HepG2 (cell line): ENCODE measurements around the gene DNASE1. TPM values are rescaled to one million over a fixed set of nuclear protein-coding genes. Genes with fewer than 3 reads are reported as not detected.

Experiments used
- ATAC-seq: fragments of 200-7000 bp; cut with Tn5 transposase; 3 replicates; pipeline ENCODE4 v1.9.1; 2020; ENCODE audit warnings: mild to moderate bottlenecking, moderate library complexity
- BruUV-seq: library from RNA; stranded (reverse); fragments of 400-500 nt; replicated peaks from 2 replicates; lab custom pipeline; 2021; lab: Mats Ljungman, UMichigan
- CTCF ChIA-PET: fragments of 300-600 bp; formaldehyde crosslinking; extraction: SDS; loops from one replicate; lab custom pipeline; 2021; ENCODE audit warnings: low total read pairs, inconsistent platforms, low intra/inter-chr PET ratio; lab: Yijun Ruan, JAX
- POLR2A ChIA-PET: fragments of 350-600 bp; sonication (Branson Sonifier 250); formaldehyde crosslinking; loops from one replicate; lab custom pipeline; 2020; ENCODE audit warnings: antibody characterized with exemption, inconsistent platforms; lab: Yijun Ruan, JAX
- DNase-seq: peaks from one replicate; pipeline ENCODE4 v3.0.0-alpha.2; 2015; ENCODE audit warnings: low spot score
- FAIRE-seq: peaks from 3 replicates; lab custom pipeline; 2011; peaks lifted over from hg19 to GRCh38; lab: Jason Lieb, UNC
- H2AFZ ChIP-seq: one replicate; pipeline ENCODE4 v1.6.1; 2011; ENCODE audit warnings: low read length, inconsistent platforms
- H3K27ac ChIP-seq: fragments of 300-600 bp; 3 replicates; pipeline ENCODE4 v1.8.0; 2011; ENCODE audit warnings: mixed run types, mild to moderate bottlenecking, mixed read lengths, low read length, inconsistent platforms; ENCODE audit not compliant: insufficient read depth; ENCODE audit errors: extremely low read length
- H3K27me3 ChIP-seq, 2 experiments: fragments of 200-600 bp in 1 of 2; 2 replicates in 1 of 2; 3 replicates in 1 of 2; pipeline versions ENCODE4 v1.6.0 to v1.8.0; 2011; ENCODE audit warnings: low read length in 2 of 2, mild to moderate bottlenecking in 2 of 2, moderate library complexity in 2 of 2, inconsistent platforms in 1 of 2; ENCODE audit not compliant: insufficient read depth in 2 of 2, control insufficient read depth in 1 of 2
- H3K36me3 ChIP-seq, 2 experiments: fragments of 200-600 bp in 1 of 2; replicated peaks in 1 of 2; 2 replicates in 1 of 2; 3 replicates in 1 of 2; pipeline versions ENCODE4 v1.5.1 to v1.8.0; 2011; ENCODE audit warnings: low read length in 2 of 2, inconsistent platforms in 1 of 2; ENCODE audit not compliant: insufficient read depth in 2 of 2, control insufficient read depth in 1 of 2
- H3K4me1 ChIP-seq: 2 replicates; pipeline ENCODE4 v1.5.1; 2012; ENCODE audit warnings: low read length, inconsistent platforms; ENCODE audit not compliant: insufficient read depth
- H3K4me2 ChIP-seq: 2 replicates; pipeline ENCODE4 v1.6.0; 2011; ENCODE audit warnings: low read depth, low read length, inconsistent platforms
- H3K4me3 ChIP-seq, 3 experiments: fragments of 200-600 bp in 1 of 3; sonication (generic), shearing (Covaris generic) in 1 of 3; replicated peaks in 1 of 3; 2 replicates each; pipeline ENCODE4 v1.5.1; 2011 to 2016; ENCODE audit warnings: low read length in 3 of 3, inconsistent platforms in 2 of 3, low read depth in 2 of 3, mild to moderate bottlenecking in 2 of 3, control low read depth in 1 of 3, mixed read lengths in 1 of 3; ENCODE audit not compliant: insufficient read depth in 1 of 3
- H3K79me2 ChIP-seq: one replicate; pipeline ENCODE4 v1.6.1; 2011; ENCODE audit warnings: low read length, inconsistent platforms; ENCODE audit not compliant: insufficient read depth
- H3K9ac ChIP-seq: 2 replicates; pipeline ENCODE4 v1.6.0; 2011; ENCODE audit warnings: mild to moderate bottlenecking, low read depth, low read length, inconsistent platforms; ENCODE audit not compliant: insufficient read depth
- H3K9me3 ChIP-seq: 2 replicates; pipeline ENCODE4 v1.5.1; 2012; ENCODE audit warnings: mild to moderate bottlenecking, low read length
- H4K20me1 ChIP-seq: 2 replicates; pipeline ENCODE4 v1.6.0; 2011; ENCODE audit warnings: inconsistent platforms, mild to moderate bottlenecking, low read length, moderate library complexity; ENCODE audit not compliant: insufficient read depth
- FOXM1 ChIP-seq: sonication (generic); formaldehyde crosslinking; IDR thresholded peaks from 2 replicates; pipeline ENCODE4 v1.5.0; 2020; ENCODE audit warnings: missing genetic modification reagents
- GABPA ChIP-seq, 2 experiments: IDR thresholded peaks; 2 replicates each; pipeline ENCODE4 v1.6.1; 2011 to 2016; ENCODE audit warnings: low read depth in 2 of 2, low read length in 1 of 2, missing biosample characterization in 1 of 2, missing genetic modification characterization in 1 of 2
- SNAPC5 ChIP-seq: sonication (generic); formaldehyde crosslinking; IDR thresholded peaks from 2 replicates; pipeline ENCODE4 v1.8.1; 2023; ENCODE audit warnings: mild to moderate bottlenecking, missing genetic modification reagents, borderline replicate concordance
- XBP1 ChIP-seq: sonication (generic); formaldehyde crosslinking; IDR thresholded peaks from 2 replicates; pipeline ENCODE4 v1.5.0; 2020; ENCODE audit warnings: missing genetic modification reagents
- ZBTB1 ChIP-seq: sonication (generic); formaldehyde crosslinking; IDR thresholded peaks from 2 replicates; pipeline ENCODE4 v1.4.0; 2020; ENCODE audit warnings: missing genetic modification reagents, borderline replicate concordance
- ZXDC ChIP-seq: sonication (generic); formaldehyde crosslinking; IDR thresholded peaks from 2 replicates; pipeline ENCODE4 v1.5.0; 2020; ENCODE audit warnings: mild to moderate bottlenecking, missing genetic modification reagents
- WGBS: methylation state at CpG from one replicate; pipeline ENCODE4 v1.1.6; 2017; ENCODE audit warnings: low lambda C conversion rate; 5-methylcytosine and 5-hydroxymethylcytosine counted together
- in situ Hi-C: cut with HindIII; loops from 2 replicates; pipeline ENCODE4 v1.10.0; 2017; ENCODE audit warnings: low pct_unique_long_range_greater_than_20kb; ENCODE audit not compliant: extremely low pct_ligation_motif_present
- intact Hi-C: fragments of 100-400 bp; cut with micrococcal nuclease; formaldehyde crosslinking; loops from one replicate; pipeline ENCODE4 v1.10.0; 2022; ENCODE audit not compliant: unreplicated experiment
- polyA plus RNA-seq, 8 experiments: library from polyadenylated mRNA; depleted of rRNA in 3 of 8; stranded (reverse) in 7 of 8; unstranded in 1 of 8; fragments of >200 nt; fragmentation: Illumina TruSeq in 4 of 8; extraction: Trizol in 4 of 8; gene quantifications; 2 replicates each; pipeline versions ENCODE4 v1.2.1 to v1.2.3, GENCODE V29; 2011 to 2016; ENCODE audit warnings: low read depth in 4 of 8, missing spikeins in 1 of 8, mixed read lengths in 1 of 8; ENCODE audit not compliant: insufficient read depth in 1 of 8
- total RNA-seq, 5 experiments: library from RNA; depleted of rRNA; stranded (reverse); fragments of >200 nt; fragmentation: Illumina TruSeq; extraction: Trizol; gene quantifications; 2 replicates each; pipeline ENCODE4 v1.2.3, GENCODE V29; 2016; ENCODE audit warnings: low read depth in 1 of 5

DNASE1 gene
- total and polyA plus RNA-seq, 2 of the 13 experiments (the other 11 are each of a cell fraction or from before 2014, with no cell fraction given): 7.1 to 11.1 TPM

GRCh38 chr16:3623642-3624041 lies 30.8 kb upstream of the DNASE1 start:
- 97% methylated on average over 3 of the region's 3 CpGs for WGBS
- Histone ChIP-seq H3K9me3 (no peaks in the 10 kb centered on the region), H2AFZ (no peak overlapping the region), H3K4me1 (no peaks in the 10 kb centered on the region), H3K4me2 (no peak overlapping the region), H3K36me3 (no peaks in the 10 kb centered on the region), H3K4me3 (no peak overlapping the region), H3K27me3 (no peaks in the 10 kb centered on the region), H3K79me2 (peaks cover 3% of the 10 kb centered on the region), H4K20me1 (no peaks in the 10 kb centered on the region), H3K27ac (no peak overlapping the region), H3K9ac (no peak overlapping the region)
- ChIA-PET POLR2A (no interaction called here), CTCF (no interaction called here)
- intact Hi-C loops (no loop called here), in situ Hi-C loops (no loop called here)
- TF ChIP-seq FOXM1 (CRISPR knock-in tag) (no peak), ZXDC (CRISPR knock-in tag) (no peak), SNAPC5 (CRISPR knock-in tag) (no peak), XBP1 (no peak), GABPA (IDR thresholded peaks at IDR 0.05; ENCODE audit: low read depth, low read length) (no peak), GABPA (CRISPR knock-in tag; IDR thresholded peaks at IDR 0.05; ENCODE audit: low read depth) (no peak), ZBTB1 (CRISPR knock-in tag) (no peak)
- BruUV-seq: no TSS peak
- no peak for DNase-seq
- no peak for FAIRE-seq
- ATAC-seq: no peak
